Ectodermal cell (in vitro differentiated cells): Measurements from ENCODE around the gene HCRT. TPM values are rescaled to one million over a fixed set of nuclear protein-coding genes. Genes with fewer than 3 reads are reported as not detected.
"Not testable (repeated sequence)": the region's sequence is repeated elsewhere in the genome, so short reads cannot be mapped to it uniquely, and the experiment has no call there.

Source experiments
- H3K27ac ChIP-seq: 2 replicates; pipeline ENCODE4 v1.7.0; 2013; ENCODE audit warnings: mild to moderate bottlenecking, low read depth, low read length; ENCODE audit not compliant: insufficient read depth, poor library complexity, severe bottlenecking
- H3K27me3 ChIP-seq: 2 replicates; pipeline ENCODE4 v1.7.0; 2013; ENCODE audit warnings: mild to moderate bottlenecking, low read length; ENCODE audit not compliant: insufficient read depth, control insufficient read depth, poor library complexity, severe bottlenecking
- H3K36me3 ChIP-seq: one replicate; pipeline ENCODE4 v1.7.0; 2013; ENCODE audit warnings: low read length; ENCODE audit not compliant: control insufficient read depth, insufficient read depth
- H3K4me1 ChIP-seq: one replicate; pipeline ENCODE4 v1.7.0; 2013; ENCODE audit warnings: low read length; ENCODE audit not compliant: control insufficient read depth, insufficient read depth
- H3K4me3 ChIP-seq: 2 replicates; pipeline ENCODE4 v1.7.0; 2013; ENCODE audit warnings: low read depth, low read length, control low read depth; ENCODE audit not compliant: insufficient read depth
- H3K9me3 ChIP-seq: 2 replicates; pipeline ENCODE4 v1.7.0; 2013; ENCODE audit warnings: mild to moderate bottlenecking, low read length, moderate library complexity; ENCODE audit not compliant: control insufficient read depth
- WGBS, 2 experiments: methylation state at CpG; one replicate each; pipeline ENCODE4 v1.1.7; 2013; ENCODE audit warnings: missing lambda C conversion rate in 2 of 2; 5-methylcytosine and 5-hydroxymethylcytosine counted together
- polyA plus RNA-seq, 4 experiments: library from polyadenylated mRNA; stranded (reverse); fragments of 50-300 nt; gene quantifications; one replicate each; pipeline ENCODE4 v1.2.3, GENCODE V29; 2013

HCRT gene
- not detected for polyA plus RNA-seq (2013, experiment 1 of 4)
- polyA plus RNA-seq (2013, experiment 2 of 4), result not detected
- polyA plus RNA-seq (2013, experiment 3 of 4), result not detected
- not detected for polyA plus RNA-seq (2013, experiment 4 of 4)

- no peak within 1 kb of the TSS for H3K4me3 ChIP-seq
- H3K27me3 ChIP-seq, result peaks cover 59% of the 10 kb centered on the region
Observed at GRCh38 chr17:42184713-42185620, at the start of gene HCRT. Gene HCRT, minus strand, starts transcription at chr17:42185452. Its CDS starts 87 bp downstream, at chr17:42185365.

DNA sequence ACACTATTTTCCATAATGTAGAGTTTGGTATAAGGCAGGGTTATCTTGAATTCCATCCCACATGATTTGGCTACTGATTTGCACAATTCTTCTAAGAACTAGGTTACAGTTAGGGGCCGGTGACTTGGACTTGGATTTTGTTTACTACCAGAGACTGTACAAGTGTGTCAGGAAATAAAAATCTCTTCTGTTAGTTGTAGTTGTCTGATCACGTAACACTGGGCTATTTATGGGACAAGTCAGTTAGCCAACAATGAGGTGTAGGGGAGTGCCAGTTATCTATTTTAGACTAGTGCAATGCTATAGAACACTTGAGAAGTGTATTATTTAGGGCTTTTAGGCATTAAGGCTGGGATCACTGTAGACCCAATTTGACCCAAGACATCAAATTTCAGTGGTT, 48.7 kb upstream of the HCRT start:
- Histone ChIP-seq H3K36me3 (no peaks in the 10 kb centered on the region), H3K4me1 (no peaks in the 10 kb centered on the region), H3K27ac (no peak overlapping the region), H3K4me3 (no peak overlapping the region), H3K27me3 (no peaks in the 10 kb centered on the region), H3K9me3 (no peaks in the 10 kb centered on the region)
- WGBS, 2 experiments, result 95 to 96% methylated on average over 2 of the region's 2 CpGs

More at GRCh38 chr17:42184713-42185620, at the start of gene HCRT:
- H3K4me1 ChIP-seq, result peaks cover 19% of the 10 kb centered on the region
- WGBS, 2 experiments, result 69 to 71% methylated on average over 11 of the region's 11 CpGs
- H3K9me3 ChIP-seq, result no peaks in the 10 kb centered on the region
- H3K36me3 ChIP-seq, result no peaks in the 10 kb centered on the region
- no peak within 1 kb of the TSS for H3K27ac ChIP-seq

DNA sequence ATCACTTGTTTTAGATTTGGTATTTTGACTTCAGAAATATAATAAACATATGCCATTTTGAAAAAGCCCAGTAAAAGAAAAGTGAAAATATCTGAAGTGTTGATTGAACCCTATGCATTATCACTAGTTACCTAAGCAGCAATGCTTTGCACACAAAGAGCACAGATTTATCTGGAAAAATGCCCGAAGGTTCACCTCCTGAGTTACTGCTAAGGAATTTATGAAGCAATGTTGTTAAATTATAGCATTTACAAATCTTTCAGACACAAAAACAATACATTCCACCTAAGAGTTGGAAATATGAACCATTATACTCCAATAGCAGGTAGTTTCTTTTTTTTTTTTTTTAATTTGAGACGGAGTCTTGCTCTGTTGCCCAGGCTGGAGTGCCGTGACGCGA, 47.9 kb upstream of the HCRT start:
- Histone ChIP-seq H3K4me3 (no peak overlapping the region), H3K4me1 (no peaks in the 10 kb centered on the region), H3K36me3 (no peaks in the 10 kb centered on the region), H3K27ac (no peak overlapping the region), H3K27me3 (no peaks in the 10 kb centered on the region), H3K9me3 (no peaks in the 10 kb centered on the region)
- WGBS, 2 experiments, result 96 to 97% methylated on average over 5 of the region's 5 CpGs

- WGBS, 2 experiments, result 93 to 95% methylated on average over 4 to 5 of the region's 5 CpGs
Observed at GRCh38 chr17:42230225-42230624, 45.0 kb upstream of the HCRT start.

DNA sequence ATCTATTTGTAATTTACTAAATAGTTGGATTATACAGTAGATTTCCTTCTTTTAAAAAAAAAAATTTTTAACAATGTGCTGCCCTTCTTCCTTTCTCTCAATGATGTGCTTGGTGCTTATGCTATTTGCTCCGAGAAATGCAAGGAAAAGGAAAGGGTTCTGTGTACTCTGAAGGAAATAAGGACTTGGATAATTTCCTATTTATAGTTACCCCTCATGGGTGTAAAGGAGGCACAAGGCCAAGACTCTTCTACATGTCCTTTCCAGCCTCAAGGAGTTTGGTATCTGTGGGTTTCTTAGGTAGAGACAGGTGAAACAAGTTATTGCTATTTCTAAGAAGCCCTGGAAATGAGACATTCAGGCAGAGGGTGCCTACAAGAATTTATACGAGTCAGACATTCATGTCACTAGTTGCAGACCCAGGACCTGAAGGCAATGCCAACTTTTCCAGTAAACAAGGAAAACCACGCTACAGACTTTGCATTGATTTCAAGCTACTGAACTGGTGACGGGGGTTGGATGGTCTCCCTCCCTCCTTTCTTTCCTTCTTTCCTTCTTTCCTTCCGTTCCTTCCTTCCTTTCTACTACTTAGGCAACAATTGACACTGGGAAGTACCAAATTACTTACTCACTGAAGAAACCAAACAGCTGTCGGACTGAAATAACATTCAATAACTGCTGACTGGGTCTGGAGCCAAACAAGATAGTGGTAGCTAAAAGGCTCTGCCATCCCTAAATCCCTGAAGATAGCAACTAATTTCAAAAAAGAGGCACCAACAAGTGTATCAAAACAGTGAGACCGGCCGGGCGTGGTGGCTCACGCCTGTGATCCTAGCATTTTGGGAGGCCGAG, 42.8 kb upstream of the HCRT start:
- Histone ChIP-seq H3K27ac (no peak overlapping the region), H3K4me1 (no peaks in the 10 kb centered on the region), H3K27me3 (no peaks in the 10 kb centered on the region), H3K4me3 (no peak overlapping the region), H3K9me3 (no peaks in the 10 kb centered on the region), H3K36me3 (peaks cover 12% of the 10 kb centered on the region)
- 93 to 95% methylated on average over 11 of the region's 11 CpGs for WGBS, 2 experiments

More at GRCh38 chr17:42230225-42230624, 45.0 kb upstream of the HCRT start:
- no peaks in the 10 kb centered on the region for H3K4me1 ChIP-seq
- no peaks in the 10 kb centered on the region for H3K27me3 ChIP-seq
- no peak overlapping the region for H3K27ac ChIP-seq
- no peaks in the 10 kb centered on the region for H3K9me3 ChIP-seq
- no peaks in the 10 kb centered on the region for H3K36me3 ChIP-seq
- H3K4me3 ChIP-seq, result no peak overlapping the region

DNA sequence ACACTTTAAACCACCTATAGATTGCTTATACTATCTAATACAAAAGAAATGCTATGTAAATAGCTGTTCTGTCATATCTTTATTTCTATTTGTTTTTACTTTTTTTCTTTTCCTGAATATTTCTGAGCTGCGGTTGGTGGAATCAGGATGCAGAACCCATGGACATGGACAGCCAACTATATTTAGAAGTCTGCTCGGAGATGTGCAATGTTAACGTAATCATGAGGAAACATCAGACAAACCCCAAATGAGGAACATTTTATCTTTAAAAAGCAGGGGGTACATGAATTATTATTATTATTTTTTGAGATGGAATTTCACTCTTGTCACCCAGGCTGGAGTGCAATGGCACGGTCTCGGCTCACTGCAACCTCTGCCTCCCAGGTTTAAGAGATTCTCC, 40.4 kb upstream of the HCRT start:
- WGBS, 2 experiments, result 99% methylated on average over 5 of the region's 5 CpGs
- Histone ChIP-seq H3K36me3 (peaks cover 13% of the 10 kb centered on the region), H3K9me3 (no peaks in the 10 kb centered on the region), H3K4me1 (no peaks in the 10 kb centered on the region), H3K27me3 (no peaks in the 10 kb centered on the region), H3K27ac (no peak overlapping the region), H3K4me3 (no peak overlapping the region)

- Histone ChIP-seq H3K4me3 (no peak overlapping the region), H3K36me3 (peaks cover 13% of the 10 kb centered on the region), H3K27ac (no peak overlapping the region), H3K27me3 (no peaks in the 10 kb centered on the region), H3K4me1 (no peaks in the 10 kb centered on the region), H3K9me3 (no peaks in the 10 kb centered on the region)
- 96 to 98% methylated on average over 6 of the region's 6 CpGs for WGBS, 2 experiments
Observed at GRCh38 chr17:42224651-42225050, 39.4 kb upstream of the HCRT start.

GRCh38 chr17:42221886-42222745, 36.9 kb upstream of the HCRT start:
- Histone ChIP-seq H3K9me3 (no peaks in the 10 kb centered on the region), H3K4me1 (no peaks in the 10 kb centered on the region), H3K4me3 (no peak overlapping the region), H3K36me3 (peaks cover 19% of the 10 kb centered on the region), H3K27me3 (no peaks in the 10 kb centered on the region), H3K27ac (no peak overlapping the region)
- 57 to 61% methylated on average over 3 of the region's 3 CpGs for WGBS, 2 experiments

DNA sequence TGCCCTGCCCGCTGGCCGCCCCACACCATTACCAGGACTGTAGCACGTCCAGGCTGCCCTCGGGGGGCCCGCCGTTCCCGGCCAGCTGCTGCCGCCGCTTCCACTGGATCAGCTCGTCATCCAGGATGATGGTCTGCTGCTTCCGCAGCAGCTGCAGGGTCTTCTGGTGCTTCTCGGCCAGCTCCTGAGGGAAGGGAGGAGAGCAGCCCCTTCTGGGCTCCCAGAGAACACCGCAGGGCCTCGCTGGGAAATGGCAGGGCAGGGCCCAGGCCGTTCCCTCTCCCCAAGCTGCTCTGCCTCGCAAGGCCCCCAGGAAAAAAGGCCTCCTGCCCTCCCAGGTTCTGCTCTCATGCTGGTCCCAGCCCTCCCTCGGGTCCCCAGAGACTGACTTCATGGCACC, 34.0 kb upstream of the HCRT start:
- not testable (repeated sequence) for H3K4me3 ChIP-seq, H3K27me3 ChIP-seq, H3K9me3 ChIP-seq, H3K27ac ChIP-seq, H3K4me1 ChIP-seq
- WGBS, 2 experiments, result no CpG with 5 or more reads among the region's 17 CpGs
- peaks cover 30% of the 10 kb centered on the region for H3K36me3 ChIP-seq
